K562 (cell line): ENCODE results near the gene SPTBN2.

Experiments
- CREBBP ChIP-seq: IDR thresholded peaks from one replicate; pipeline ENCODE4 v1.6.1; 2012; ENCODE audit warnings: low read depth, mild to moderate bottlenecking, control low read depth, inconsistent platforms, low read length
- ELF4 ChIP-seq: fragments of 450-650 bp; formaldehyde crosslinking; IDR thresholded peaks from 2 replicates; pipeline ENCODE4 v1.4.0; 2022; ENCODE audit warnings: missing genetic modification characterization
- FOXA1 ChIP-seq: fragments of 450-650 bp; IDR thresholded peaks from 2 replicates; pipeline ENCODE4 v1.6.1; 2016; ENCODE audit warnings: mild to moderate bottlenecking, borderline replicate concordance
- GATAD2B ChIP-seq: fragments of 450-650 bp; IDR thresholded peaks from 2 replicates; pipeline ENCODE4 v1.6.1; 2017; ENCODE audit warnings: mild to moderate bottlenecking, borderline replicate concordance
- HMG20B ChIP-seq: fragments of 250-450 bp; sonication (Bioruptor Pico); IDR thresholded peaks from 2 replicates; pipeline ENCODE4 v1.5.0; 2021; ENCODE audit warnings: mild to moderate bottlenecking
- HOXB6 ChIP-seq: fragments of 250-450 bp; sonication (Bioruptor Pico); IDR thresholded peaks from 2 replicates; pipeline ENCODE4 v1.5.1; 2022; ENCODE audit warnings: mild to moderate bottlenecking, borderline replicate concordance
- HSF4 ChIP-seq: fragments of 250-450 bp; sonication (Bioruptor Pico); IDR thresholded peaks from 2 replicates; pipeline ENCODE4 v2.1.2; 2022; ENCODE audit warnings: mild to moderate bottlenecking, moderate library complexity, borderline replicate concordance
- NR2F6 ChIP-seq: fragments of 450-650 bp; formaldehyde crosslinking; IDR thresholded peaks from 2 replicates; pipeline ENCODE4 v1.4.0; 2020; ENCODE audit warnings: mild to moderate bottlenecking
- PHB ChIP-seq: fragments of 250-450 bp; sonication (Bioruptor Pico); IDR thresholded peaks from 2 replicates; pipeline ENCODE4 v1.5.0; 2021
- SMARCC2 ChIP-seq: fragments of 450-650 bp; IDR thresholded peaks from 2 replicates; pipeline ENCODE4 v1.6.1; 2017; ENCODE audit warnings: antibody characterized with exemption, moderate library complexity, mild to moderate bottlenecking, low read depth
- SRF ChIP-seq, 2 experiments: fragments of 250-450, 450-650 bp in 1 of 2; sonication (Bioruptor Pico) in 1 of 2; sonication (generic) in 1 of 2; formaldehyde crosslinking; IDR thresholded peaks; 2 replicates each; pipeline versions ENCODE4 v1.5.0 to v1.5.1; 2020 to 2022; ENCODE audit warnings: mild to moderate bottlenecking in 1 of 2, missing genetic modification reagents in 1 of 2
- ZNF134 ChIP-seq: fragments of 250-450 bp; sonication (Bioruptor Pico); conservative IDR thresholded peaks from 2 replicates; pipeline ENCODE4 v1.4.0; 2020
- ZNF274 ChIP-seq: IDR thresholded peaks from 2 replicates; pipeline ENCODE4 v1.6.1; 2011; ENCODE audit warnings: low read depth, mild to moderate bottlenecking, low read length, moderate library complexity, borderline replicate concordance
- TF ChIP-seq, protein P1 (sequence below), 3 experiments: IDR thresholded peaks in 2 of 3; conservative IDR thresholded peaks in 1 of 3; 2 replicates each; pipeline ENCODE4 v1.5.1; 2011 to 2012; ENCODE audit warnings: low read length in 3 of 3, mild to moderate bottlenecking in 3 of 3, control low read depth in 2 of 3, improper control_type of control experiment in 1 of 3, inconsistent platforms in 1 of 3, low read depth in 1 of 3, mixed read lengths in 1 of 3, moderate library complexity in 1 of 3; ENCODE audit not compliant: insufficient read depth in 2 of 3

DNA sequence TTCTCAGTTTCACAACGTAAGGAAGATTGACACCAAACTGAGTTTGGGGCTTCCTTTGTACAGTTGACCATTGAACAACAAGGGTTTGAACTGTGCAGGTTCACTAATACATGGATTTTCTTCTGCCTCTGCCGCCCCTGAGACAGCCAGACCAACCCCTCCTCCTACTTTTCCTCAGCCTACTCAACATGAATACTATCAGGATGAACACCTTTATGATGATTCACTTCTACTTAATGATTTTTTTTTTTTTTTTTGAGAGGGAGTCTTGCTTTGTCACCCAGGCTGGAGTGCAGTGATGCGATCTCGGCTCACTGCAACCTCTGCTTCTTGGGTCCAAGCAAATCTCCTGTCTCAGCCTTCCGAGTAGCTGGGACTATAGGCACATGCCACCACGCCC, 75.9 kb downstream of the SPTBN2 start:
- TF ChIP-seq ZNF274 (no peak), GATAD2B (no peak), ELF4 (CRISPR knock-in tag) (no peak), ZNF134 (CRISPR knock-in tag) (no peak), CREBBP (no peak), HSF4 (CRISPR knock-in tag) (no peak), FOXA1 (no peak), NR2F6 (CRISPR knock-in tag) (no peak), SRF (CRISPR knock-in tag; IDR thresholded peaks at IDR 0.05) (no peak), SMARCC2 (no peak), HOXB6 (CRISPR knock-in tag) (no peak), PHB (CRISPR knock-in tag) (no peak), HMG20B (CRISPR knock-in tag) (no peak)
- TF ChIP-seq, protein P1, sequence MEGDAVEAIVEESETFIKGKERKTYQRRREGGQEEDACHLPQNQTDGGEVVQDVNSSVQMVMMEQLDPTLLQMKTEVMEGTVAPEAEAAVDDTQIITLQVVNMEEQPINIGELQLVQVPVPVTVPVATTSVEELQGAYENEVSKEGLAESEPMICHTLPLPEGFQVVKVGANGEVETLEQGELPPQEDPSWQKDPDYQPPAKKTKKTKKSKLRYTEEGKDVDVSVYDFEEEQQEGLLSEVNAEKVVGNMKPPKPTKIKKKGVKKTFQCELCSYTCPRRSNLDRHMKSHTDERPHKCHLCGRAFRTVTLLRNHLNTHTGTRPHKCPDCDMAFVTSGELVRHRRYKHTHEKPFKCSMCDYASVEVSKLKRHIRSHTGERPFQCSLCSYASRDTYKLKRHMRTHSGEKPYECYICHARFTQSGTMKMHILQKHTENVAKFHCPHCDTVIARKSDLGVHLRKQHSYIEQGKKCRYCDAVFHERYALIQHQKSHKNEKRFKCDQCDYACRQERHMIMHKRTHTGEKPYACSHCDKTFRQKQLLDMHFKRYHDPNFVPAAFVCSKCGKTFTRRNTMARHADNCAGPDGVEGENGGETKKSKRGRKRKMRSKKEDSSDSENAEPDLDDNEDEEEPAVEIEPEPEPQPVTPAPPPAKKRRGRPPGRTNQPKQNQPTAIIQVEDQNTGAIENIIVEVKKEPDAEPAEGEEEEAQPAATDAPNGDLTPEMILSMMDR (IDR thresholded peaks at IDR 0.05 in 2 of 3, conservative IDR thresholded peaks at IDR 0.05 in 1 of 3; ENCODE audit: insufficient read depth in 2 of 3, low read depth in 1 of 3, low read length in 3 of 3): no peak
